Activated T-cell treated with anti-CD3 and anti-CD28 coated beads, Interleukin-2, amount 50 U/mL, for 72 hours (primary cell): ENCODE results near the gene PCDH15. TPM values are rescaled to one million over a fixed set of nuclear protein-coding genes. Genes with fewer than 3 reads are reported as not detected.

ENCODE experiments used
- ATAC-seq, 2 donors: fragments of 150-1000 bp; cut with Tn5 transposase; replicated peaks in 1 of 2; 2 replicates each; pipeline ENCODE4 v1.10.0; 2021; ENCODE audit warnings: moderate library complexity in 2 of 2, mild to moderate bottlenecking in 1 of 2
- DNase-seq, 2 donors: peaks; one replicate each; pipeline ENCODE4 v3.0.0; 2021 to 2022; ENCODE audit warnings: mixed read lengths in 1 of 2
- H3K27ac Mint-ChIP-seq: one replicate; pipeline ENCODE4 v1.8.0; 2022; ENCODE audit warnings: mild to moderate bottlenecking, moderate library complexity, mixed read lengths
- H3K27me3 Mint-ChIP-seq: one replicate; pipeline ENCODE4 v1.8.0; 2022; ENCODE audit warnings: low read depth, mixed read lengths
- H3K36me3 Mint-ChIP-seq, 2 donors: one replicate each; pipeline ENCODE4 v1.8.0; 2022; ENCODE audit warnings: mixed read lengths in 2 of 2, mild to moderate bottlenecking in 1 of 2; ENCODE audit not compliant: insufficient read depth in 2 of 2
- H3K4me1 Mint-ChIP-seq: one replicate; pipeline ENCODE4 v1.8.0; 2022; ENCODE audit warnings: low read depth, mixed read lengths
- H3K4me3 Mint-ChIP-seq, 2 donors: one replicate each; pipeline ENCODE4 v1.8.0; 2022; ENCODE audit warnings: mild to moderate bottlenecking in 2 of 2, mixed read lengths in 2 of 2, moderate library complexity in 2 of 2
- H3K9me3 Mint-ChIP-seq, 2 donors: one replicate each; pipeline ENCODE4 v1.8.0; 2022; ENCODE audit warnings: mixed read lengths in 2 of 2
- total RNA-seq, 2 donors: library from RNA; stranded (reverse); gene quantifications; one replicate each; pipeline ENCODE4 v1.2.3, GENCODE V29; 2022

Gene PCDH15
- not detected for total RNA-seq

DNA sequence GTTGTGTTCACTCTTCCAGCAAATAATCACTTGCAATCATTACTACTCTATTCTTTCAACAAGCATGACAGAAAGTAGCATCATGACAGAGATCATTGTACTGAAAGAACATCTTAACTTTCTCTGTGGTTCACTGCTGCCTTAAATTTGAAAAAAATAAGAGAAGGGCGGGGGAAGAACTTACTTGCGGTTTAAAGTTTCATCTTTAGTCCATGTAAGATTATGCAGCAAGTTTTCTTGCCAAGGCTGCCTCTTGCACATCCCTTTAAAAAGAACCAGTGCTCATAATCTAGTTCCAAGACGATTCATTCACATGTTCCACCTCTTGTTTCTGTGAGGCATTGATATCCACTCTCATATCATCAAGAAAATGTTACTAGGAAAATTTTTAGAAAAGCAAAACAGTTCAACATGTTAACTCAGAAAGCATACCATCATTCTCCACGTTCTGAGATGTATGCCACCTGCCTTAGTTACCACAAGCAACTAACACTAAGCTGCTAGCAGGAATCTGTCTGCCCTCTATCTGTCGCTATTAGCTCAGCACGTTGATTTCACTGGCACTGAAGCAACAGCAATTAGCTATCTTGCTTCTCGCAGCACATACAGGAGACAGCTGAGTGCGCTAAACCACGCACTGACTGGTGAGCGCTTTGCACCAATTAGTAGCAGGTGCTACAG is at the start of gene PCDH15:
PCDH15 (minus strand) TSS at position 491 of the 681 bp plus-strand sequence. CDS start 136,969 bp downstream, outside the sequence.
- Mint-ChIP-seq H3K27ac (no peak within 1 kb of the TSS), H3K4me3 (no peak within 1 kb of the TSS), H3K36me3 (no peaks in the 10 kb centered on the region), H3K27me3 (no peaks in the 10 kb centered on the region), H3K9me3 (peaks cover 1 to 5% of the 10 kb centered on the region in 2 donors), H3K4me1 (no peaks in the 10 kb centered on the region)
- no peak for ATAC-seq
- DNase-seq: no peak

DNA sequence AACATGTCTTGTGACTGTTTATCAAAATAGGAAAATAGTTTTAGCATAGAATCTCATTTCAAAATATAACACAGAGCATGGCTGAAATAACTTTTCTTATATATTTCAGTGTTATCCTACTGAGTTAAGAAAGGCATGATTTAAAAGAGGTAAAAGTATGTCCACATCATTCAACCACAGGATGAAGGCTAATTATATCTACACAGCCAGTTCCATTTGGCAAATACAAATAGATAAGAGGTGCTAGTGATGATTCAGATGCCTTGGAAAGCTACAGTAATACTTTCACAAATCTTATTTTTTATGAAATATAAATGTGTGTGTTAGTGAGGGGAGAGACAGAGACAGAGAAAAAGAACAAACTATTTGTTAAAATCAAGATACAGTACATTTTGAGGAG is 42.9 kb upstream of the PCDH15 start:
- H3K4me3 Mint-ChIP-seq: no peak overlapping the region
- ATAC-seq: no peak
- H3K36me3 Mint-ChIP-seq: no peaks in the 10 kb centered on the region
- no peaks in the 10 kb centered on the region for H3K4me1 Mint-ChIP-seq
- DNase-seq: no peak
- no peak overlapping the region for H3K27ac Mint-ChIP-seq
- peaks cover 7 to 8% of the 10 kb centered on the region in 2 donors for H3K9me3 Mint-ChIP-seq
- H3K27me3 Mint-ChIP-seq: no peaks in the 10 kb centered on the region

DNA sequence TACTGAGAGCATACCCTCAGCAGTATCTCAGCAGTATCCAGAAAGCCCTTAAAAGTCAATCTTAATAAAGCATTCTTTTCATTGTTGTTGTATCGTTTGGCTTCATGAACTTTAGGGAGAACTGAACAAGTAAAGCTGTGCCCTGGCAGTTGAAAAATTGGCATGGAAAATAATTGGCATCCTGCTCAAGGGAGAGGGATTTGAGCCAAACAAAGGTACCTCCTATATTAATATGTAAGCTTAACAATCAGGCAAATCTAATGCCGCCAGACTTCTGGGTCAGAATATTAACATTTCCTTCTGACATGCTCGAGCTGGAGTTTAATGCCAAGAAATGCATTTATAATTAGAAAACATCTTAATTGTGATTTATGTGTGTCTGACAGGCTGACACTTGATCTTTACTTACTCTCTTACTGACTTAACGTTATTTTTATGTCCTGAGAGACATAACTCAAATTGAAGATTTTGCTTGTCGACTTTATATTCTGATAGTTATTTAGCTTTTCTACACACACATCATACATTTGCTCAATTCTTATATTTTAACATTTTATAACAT is 42.1 kb upstream of the PCDH15 start:
- no peaks in the 10 kb centered on the region for H3K4me1 Mint-ChIP-seq
- ATAC-seq (no peak), DNase-seq (no peak)
- H3K27ac Mint-ChIP-seq: no peak overlapping the region
- no peaks in the 10 kb centered on the region for H3K27me3 Mint-ChIP-seq
- no peak overlapping the region for H3K4me3 Mint-ChIP-seq
- no peaks in the 10 kb centered on the region for H3K36me3 Mint-ChIP-seq
- peaks cover 7 to 10% of the 10 kb centered on the region in 2 donors for H3K9me3 Mint-ChIP-seq

DNA sequence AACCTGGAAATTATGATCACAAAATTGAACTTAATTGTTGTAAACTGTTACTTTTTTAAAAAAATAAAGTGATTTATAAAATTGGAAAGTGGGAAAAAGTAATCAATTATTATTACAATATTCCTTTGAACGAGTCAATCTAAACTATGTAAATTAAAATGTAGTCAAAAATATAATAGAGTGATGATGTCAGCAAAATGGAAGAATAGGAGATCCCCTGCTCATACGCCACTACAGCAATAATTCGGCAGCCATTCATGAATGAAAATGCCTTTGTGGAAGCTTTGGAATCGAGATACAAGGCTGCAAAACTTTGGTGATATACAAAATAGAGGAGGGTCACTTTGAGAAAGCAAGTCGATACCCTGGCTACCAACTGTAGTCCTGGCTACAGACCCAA is 36.4 kb upstream of the PCDH15 start:
- ATAC-seq (no peak), DNase-seq (no peak)
- H3K4me3 Mint-ChIP-seq: no peak overlapping the region
- H3K36me3 Mint-ChIP-seq: no peaks in the 10 kb centered on the region
- peaks cover 9 to 16% of the 10 kb centered on the region in 2 donors for H3K9me3 Mint-ChIP-seq
- no peaks in the 10 kb centered on the region for H3K4me1 Mint-ChIP-seq
- no peaks in the 10 kb centered on the region for H3K27me3 Mint-ChIP-seq
- no peak overlapping the region for H3K27ac Mint-ChIP-seq

DNA sequence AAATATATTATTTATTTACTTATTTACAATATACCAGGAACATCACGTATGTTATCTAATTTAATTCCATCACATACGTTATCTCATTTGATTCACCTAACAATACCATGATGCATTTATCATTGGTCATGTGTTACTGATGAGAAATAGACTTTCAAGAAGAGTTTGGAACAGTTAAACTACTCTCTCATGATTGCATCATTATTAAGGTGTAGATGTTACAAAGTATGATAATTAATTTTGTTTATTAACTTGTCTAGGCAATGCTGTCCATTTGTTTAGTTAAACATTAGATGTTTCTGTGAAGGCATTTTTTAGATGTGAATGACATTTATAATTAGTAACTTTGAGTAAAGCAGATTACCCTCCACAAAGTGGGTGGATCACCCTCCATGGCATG is 32.0 kb upstream of the PCDH15 start:
- no peak for DNase-seq
- no peak overlapping the region for H3K27ac Mint-ChIP-seq
- H3K4me1 Mint-ChIP-seq: no peaks in the 10 kb centered on the region
- H3K9me3 Mint-ChIP-seq: peaks cover 7 to 12% of the 10 kb centered on the region in 2 donors
- no peak overlapping the region for H3K4me3 Mint-ChIP-seq
- H3K36me3 Mint-ChIP-seq: no peaks in the 10 kb centered on the region
- ATAC-seq: no peak
- H3K27me3 Mint-ChIP-seq: no peaks in the 10 kb centered on the region

DNA sequence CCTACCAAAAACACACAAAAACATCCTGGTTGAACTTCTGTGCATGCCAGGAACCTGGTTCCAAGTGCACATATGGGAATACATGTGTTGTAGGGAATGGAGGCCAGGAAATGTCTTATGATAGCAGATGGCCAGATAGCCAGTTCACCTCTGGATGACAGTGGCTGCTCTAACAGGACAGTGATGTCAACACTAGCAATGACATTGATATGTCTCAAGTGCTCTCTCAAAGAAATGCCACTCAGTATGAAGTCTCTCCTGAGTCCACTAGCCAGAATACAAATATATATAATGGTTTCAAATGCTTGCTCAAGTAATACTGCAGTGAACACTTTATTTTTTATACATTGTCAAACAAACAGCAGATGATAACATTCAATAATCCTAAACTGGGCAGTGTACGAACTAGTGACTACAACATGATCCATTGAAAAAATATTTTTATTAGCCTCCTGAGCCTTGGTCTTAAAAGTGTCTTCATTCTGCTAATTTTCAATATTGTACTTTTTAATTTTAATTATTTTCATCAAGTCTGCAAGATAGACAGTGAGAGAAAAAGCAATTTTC is 26.0 kb upstream of the PCDH15 start:
- H3K4me1 Mint-ChIP-seq: no peaks in the 10 kb centered on the region

DNA sequence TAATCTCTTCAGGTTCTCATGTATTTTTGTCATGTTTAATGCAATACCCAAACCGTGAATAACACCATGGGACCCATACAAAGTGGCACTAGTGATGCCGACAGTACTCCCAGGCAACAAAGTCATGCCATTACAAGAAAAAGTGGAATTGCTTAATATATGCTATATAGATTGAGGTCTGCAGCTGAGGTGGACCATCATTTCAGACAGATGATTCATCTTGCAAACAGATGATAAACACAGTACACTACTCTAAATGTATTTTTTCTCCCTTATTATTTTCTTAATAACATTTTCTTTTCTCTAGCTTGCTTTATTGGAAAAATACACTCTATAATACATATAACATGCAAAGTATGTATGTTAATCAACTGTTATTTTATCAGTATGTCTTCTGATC is 14.6 kb upstream of the PCDH15 start:
- Mint-ChIP-seq H3K27ac (no peak overlapping the region), H3K4me1 (no peaks in the 10 kb centered on the region), H3K27me3 (no peaks in the 10 kb centered on the region), H3K36me3 (peaks cover 0 to 2% of the 10 kb centered on the region in 2 donors), H3K9me3 (peaks cover 9 to 12% of the 10 kb centered on the region in 2 donors), H3K4me3 (no peak overlapping the region)
- ATAC-seq: no peak
- no peak for DNase-seq

More for the DNA sequence above, 26.0 kb upstream of the PCDH15 start:
- Mint-ChIP-seq H3K9me3 (peaks cover 3 to 9% of the 10 kb centered on the region in 2 donors), H3K27me3 (no peaks in the 10 kb centered on the region), H3K27ac (no peak overlapping the region), H3K36me3 (peaks cover 1 to 2% of the 10 kb centered on the region in 2 donors), H3K4me3 (no peak overlapping the region)
- DNase-seq (no peak), ATAC-seq (no peak)

DNA sequence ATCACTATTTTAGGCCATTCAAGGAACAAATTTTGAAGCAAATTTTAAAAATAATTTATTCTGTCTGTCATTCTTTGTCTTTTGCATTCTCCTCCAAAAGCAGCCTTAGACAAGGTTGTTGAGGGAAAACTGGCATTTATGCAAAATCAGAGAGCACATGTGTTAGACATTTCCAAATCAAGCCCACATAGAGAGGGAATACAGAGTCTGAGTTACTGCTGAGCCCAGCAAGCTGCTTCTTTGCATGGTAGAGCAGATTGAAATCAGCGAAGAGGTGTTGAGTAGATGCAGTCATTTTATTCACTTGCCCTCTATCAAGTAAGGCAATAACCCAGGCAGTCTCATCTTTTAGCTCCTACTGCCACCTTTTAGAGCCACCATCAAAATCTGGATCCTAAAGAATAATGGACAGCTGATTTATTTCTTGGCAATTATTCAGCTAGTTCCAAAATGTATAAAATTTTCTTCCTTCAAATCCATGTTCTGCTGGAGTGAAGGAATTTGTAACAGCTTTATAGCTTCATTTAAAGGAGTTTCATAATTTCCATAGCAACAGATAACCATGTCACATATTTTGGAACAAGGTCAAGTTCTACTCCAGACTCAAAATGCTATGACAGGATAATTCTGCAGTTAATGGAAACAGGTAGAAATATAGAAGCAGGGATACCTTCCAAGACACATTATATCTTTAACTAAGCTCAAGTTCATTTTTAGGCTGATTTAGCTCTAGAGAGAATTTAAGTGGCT is 7.3 kb upstream of the PCDH15 start:
- DNase-seq (no peak), ATAC-seq (no peak)
- no peak overlapping the region for H3K27ac Mint-ChIP-seq
- peaks cover 3 to 6% of the 10 kb centered on the region in 2 donors for H3K9me3 Mint-ChIP-seq
- no peaks in the 10 kb centered on the region for H3K27me3 Mint-ChIP-seq
- peaks cover 0 to under 1% of the 10 kb centered on the region in 2 donors for H3K36me3 Mint-ChIP-seq
- no peak overlapping the region for H3K4me3 Mint-ChIP-seq
- H3K4me1 Mint-ChIP-seq: no peaks in the 10 kb centered on the region

DNA sequence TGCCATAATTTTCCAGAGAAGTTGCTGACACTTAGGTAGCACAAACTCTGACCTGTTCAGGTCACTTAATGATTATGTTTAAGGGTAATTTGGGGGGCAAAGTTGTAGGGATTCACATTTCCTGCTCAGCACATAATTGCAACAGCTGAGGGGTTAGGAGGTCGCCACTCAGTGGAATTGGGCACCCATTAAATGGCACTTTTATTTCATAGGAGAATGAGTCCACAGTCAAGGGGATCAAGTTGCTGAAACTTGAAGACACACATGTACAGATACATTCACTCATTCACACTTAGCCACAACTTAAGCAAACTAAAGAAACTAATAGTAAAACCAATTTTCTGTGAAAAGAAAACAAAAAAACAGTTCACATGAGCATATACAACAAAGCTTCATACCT is 1.5 kb downstream of the PCDH15 start:
- Mint-ChIP-seq H3K27ac (no peak overlapping the region), H3K9me3 (peaks cover 1 to 5% of the 10 kb centered on the region in 2 donors), H3K36me3 (no peaks in the 10 kb centered on the region), H3K4me1 (no peaks in the 10 kb centered on the region), H3K27me3 (no peaks in the 10 kb centered on the region), H3K4me3 (no peak overlapping the region)
- ATAC-seq: no peak
- DNase-seq: no peak

DNA sequence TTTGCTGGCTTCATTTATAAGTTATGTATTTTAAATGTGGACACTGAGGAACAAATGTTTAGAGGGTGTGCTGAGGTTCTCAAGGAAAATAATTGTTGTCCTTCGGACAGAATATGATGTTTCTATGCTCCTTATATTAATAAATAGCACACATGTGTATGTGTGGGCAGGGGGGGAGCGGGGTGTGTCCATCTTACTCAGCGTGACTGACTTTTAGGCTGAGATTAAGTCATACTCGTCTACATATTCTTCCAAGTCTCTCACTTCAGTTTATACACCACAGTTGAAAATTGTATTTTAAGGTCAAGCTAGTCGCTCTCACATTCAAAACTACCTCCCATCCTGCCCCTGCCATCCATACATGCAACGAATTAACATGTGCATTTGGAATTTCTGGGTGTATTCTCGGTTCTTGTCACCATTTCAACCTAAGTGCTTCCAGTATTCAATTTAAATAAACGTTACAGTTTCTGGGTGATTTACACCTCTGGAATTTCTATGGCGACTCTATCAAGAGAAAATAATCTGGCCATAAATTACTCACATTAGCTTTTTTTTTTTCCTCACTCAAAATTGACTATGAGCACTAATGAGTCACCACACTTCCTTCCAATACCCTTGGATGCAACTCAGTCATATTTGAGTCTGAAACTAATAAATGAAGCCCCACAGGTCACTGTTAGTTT is 3.3 kb downstream of the PCDH15 start:
- H3K36me3 Mint-ChIP-seq: no peaks in the 10 kb centered on the region
- no peaks in the 10 kb centered on the region for H3K4me1 Mint-ChIP-seq
- peaks cover 0 to 5% of the 10 kb centered on the region in 2 donors for H3K9me3 Mint-ChIP-seq
- H3K27ac Mint-ChIP-seq: no peak overlapping the region
- no peak for DNase-seq
- ATAC-seq: no peak
- H3K4me3 Mint-ChIP-seq: no peak overlapping the region
- no peaks in the 10 kb centered on the region for H3K27me3 Mint-ChIP-seq

DNA sequence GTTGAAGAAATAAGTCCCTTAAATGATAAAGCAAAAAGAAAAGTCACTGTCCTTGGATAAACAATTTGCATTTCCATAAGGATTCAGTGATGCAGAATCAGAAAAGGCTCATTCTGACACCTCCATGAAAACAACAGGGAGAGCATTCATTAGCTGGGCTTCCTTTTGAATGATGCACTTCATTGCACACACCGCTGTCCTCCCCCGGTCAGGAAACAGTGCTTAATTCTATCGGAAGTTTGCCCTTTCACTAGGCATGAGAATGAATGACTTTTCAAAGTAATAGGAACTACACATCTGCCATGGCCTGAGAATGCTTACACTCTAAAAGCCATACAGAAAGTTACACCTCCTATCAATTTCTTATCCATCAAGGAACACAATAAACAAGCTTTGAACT is 4.2 kb downstream of the PCDH15 start:
- Mint-ChIP-seq H3K4me3 (no peak overlapping the region), H3K36me3 (no peaks in the 10 kb centered on the region), H3K27me3 (no peaks in the 10 kb centered on the region), H3K9me3 (peaks cover 0 to 4% of the 10 kb centered on the region in 2 donors), H3K4me1 (no peaks in the 10 kb centered on the region), H3K27ac (no peak overlapping the region)
- ATAC-seq (no peak), DNase-seq (no peak)

DNA sequence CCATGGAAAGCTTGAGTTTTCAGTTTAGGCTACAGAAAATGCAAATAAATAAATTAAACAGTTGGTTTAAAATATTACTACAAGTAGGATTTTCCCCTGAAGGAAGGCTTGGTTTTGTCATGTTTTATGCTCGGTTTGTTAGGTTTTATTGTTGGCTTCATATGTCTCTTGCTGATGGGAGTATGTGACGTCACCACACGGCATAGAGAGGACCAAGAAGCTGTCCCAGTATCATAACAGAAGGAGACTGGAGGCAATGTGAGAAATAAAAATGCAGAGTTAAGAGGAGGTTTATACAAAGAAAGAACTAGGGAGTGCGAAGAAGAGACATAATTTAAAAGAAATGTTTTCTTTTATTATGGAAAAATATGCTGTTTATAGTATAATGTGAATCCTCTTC is 24.4 kb downstream of the PCDH15 start:
- peaks cover 7 to 14% of the 10 kb centered on the region in 2 donors for H3K9me3 Mint-ChIP-seq
- no peaks in the 10 kb centered on the region for H3K27me3 Mint-ChIP-seq
- H3K4me3 Mint-ChIP-seq: no peak overlapping the region
- H3K36me3 Mint-ChIP-seq: peaks cover 0 to 1% of the 10 kb centered on the region in 2 donors
- no peaks in the 10 kb centered on the region for H3K4me1 Mint-ChIP-seq
- ATAC-seq (no peak), DNase-seq (no peak)
- H3K27ac Mint-ChIP-seq: no peak overlapping the region
